Chondrocyte (in vitro differentiated cells): Measurements from ENCODE around the gene ISLR. TPM values are rescaled to one million over a fixed set of nuclear protein-coding genes. Genes with fewer than 3 reads are reported as not detected.

Source experiments
- DNase-seq: peaks from one replicate; pipeline ENCODE4 v3.0.0; 2021; ENCODE audit warnings: mixed read lengths, low spot score
- H3K27ac Mint-ChIP-seq: one replicate; pipeline ENCODE4 v1.8.0; 2021; ENCODE audit warnings: mild to moderate bottlenecking, moderate library complexity, mixed read lengths; ENCODE audit not compliant: unreplicated experiment
- H3K27me3 Mint-ChIP-seq: 2 replicates; pipeline ENCODE4 v1.8.0; 2021; ENCODE audit warnings: low read depth, mixed read lengths
- H3K36me3 Mint-ChIP-seq: 2 replicates; pipeline ENCODE4 v1.8.0; 2021; ENCODE audit warnings: low read depth, mixed read lengths
- H3K4me1 Mint-ChIP-seq: 2 replicates; pipeline ENCODE4 v1.8.0; 2021; ENCODE audit warnings: low read depth, mild to moderate bottlenecking, mixed read lengths
- H3K4me3 Mint-ChIP-seq: one replicate; pipeline ENCODE4 v1.8.0; 2021; ENCODE audit warnings: mild to moderate bottlenecking, moderate library complexity, mixed read lengths; ENCODE audit not compliant: unreplicated experiment
- H3K9me3 Mint-ChIP-seq: 2 replicates; pipeline ENCODE4 v1.8.0; 2021; ENCODE audit warnings: low read depth, mixed read lengths
- CTCF ChIP-seq: fragments of 200-600 bp; sonication (generic); IDR thresholded peaks from 2 replicates; pipeline ENCODE4 v1.5.0; 2021; ENCODE audit warnings: antibody characterized with exemption, mild to moderate bottlenecking, moderate library complexity
- total RNA-seq: library from RNA; stranded (reverse); gene quantifications from 3 replicates; pipeline ENCODE4 v1.2.1, GENCODE V29; 2021

Gene ISLR
- total RNA-seq, 1 donor from 2014 or later = 49.6 TPM

GRCh38 chr15:74208496-74208895, 35.0 kb downstream of the ISLR start:
- Mint-ChIP-seq H3K36me3 (peaks cover 2% of the 10 kb centered on the region), H3K27ac (no peak overlapping the region), H3K9me3 (no peaks in the 10 kb centered on the region), H3K4me1 (peaks cover 38% of the 10 kb centered on the region), H3K4me3 (peak overlapping the region; percentile 16), H3K27me3 (peaks cover 2% of the 10 kb centered on the region)
- DNase-seq = no peak
- TF ChIP-seq CTCF = no peak

- H3K4me1 Mint-ChIP-seq = peaks cover 33% of the 10 kb centered on the region
- peak overlapping the region; percentile 16 for H3K4me3 Mint-ChIP-seq
- peaks cover 2% of the 10 kb centered on the region for H3K27me3 Mint-ChIP-seq
- H3K27ac Mint-ChIP-seq = peak overlapping the region; percentile 57
- no peak for TF ChIP-seq CTCF
- H3K9me3 Mint-ChIP-seq = no peaks in the 10 kb centered on the region
- no peak for DNase-seq
- H3K36me3 Mint-ChIP-seq = peaks cover 2% of the 10 kb centered on the region
These were observed 35.5 kb downstream of the ISLR start for GRCh38 chr15:74208901-74209559.

- no peak for DNase-seq
- Mint-ChIP-seq H3K4me1 (peaks cover 29% of the 10 kb centered on the region), H3K36me3 (peaks cover 2% of the 10 kb centered on the region), H3K4me3 (no peak overlapping the region), H3K9me3 (no peaks in the 10 kb centered on the region), H3K27me3 (peaks cover 2% of the 10 kb centered on the region), H3K27ac (peak overlapping the region; percentile 65)
- no peak for TF ChIP-seq CTCF
These were observed 36.0 kb downstream of the ISLR start for GRCh38 chr15:74209560-74209958.

- H3K4me3 Mint-ChIP-seq = no peak overlapping the region
- peaks cover 35% of the 10 kb centered on the region for H3K4me1 Mint-ChIP-seq
- H3K36me3 Mint-ChIP-seq = peaks cover 2% of the 10 kb centered on the region
- no peak for TF ChIP-seq CTCF
- H3K27me3 Mint-ChIP-seq = peaks cover 2% of the 10 kb centered on the region
- DNase-seq = no peak
- peak overlapping the region; percentile 83 for H3K27ac Mint-ChIP-seq
- H3K9me3 Mint-ChIP-seq = no peaks in the 10 kb centered on the region
These were observed 36.6 kb downstream of the ISLR start for GRCh38 chr15:74209997-74210671.

- Mint-ChIP-seq H3K4me1 (peaks cover 40% of the 10 kb centered on the region), H3K4me3 (no peak overlapping the region), H3K9me3 (no peaks in the 10 kb centered on the region), H3K27me3 (peaks cover 2% of the 10 kb centered on the region), H3K27ac (peak overlapping the region; percentile 83), H3K36me3 (peaks cover 2% of the 10 kb centered on the region)
- no peak for DNase-seq
- TF ChIP-seq CTCF = no peak
These were observed 37.2 kb downstream of the ISLR start for GRCh38 chr15:74210729-74211128.
